ENCODE data around the gene FXYD7. TPM values are rescaled to one million over a fixed set of nuclear protein-coding genes. Genes with fewer than 3 reads are reported as not detected.

The FXYD7 gene
- total and polyA plus RNA-seq, 2 of the 13 experiments (the other 11 are each of a cell fraction or from before 2014, with no cell fraction given): 0.55 TPM; not detected in 1

DNA sequence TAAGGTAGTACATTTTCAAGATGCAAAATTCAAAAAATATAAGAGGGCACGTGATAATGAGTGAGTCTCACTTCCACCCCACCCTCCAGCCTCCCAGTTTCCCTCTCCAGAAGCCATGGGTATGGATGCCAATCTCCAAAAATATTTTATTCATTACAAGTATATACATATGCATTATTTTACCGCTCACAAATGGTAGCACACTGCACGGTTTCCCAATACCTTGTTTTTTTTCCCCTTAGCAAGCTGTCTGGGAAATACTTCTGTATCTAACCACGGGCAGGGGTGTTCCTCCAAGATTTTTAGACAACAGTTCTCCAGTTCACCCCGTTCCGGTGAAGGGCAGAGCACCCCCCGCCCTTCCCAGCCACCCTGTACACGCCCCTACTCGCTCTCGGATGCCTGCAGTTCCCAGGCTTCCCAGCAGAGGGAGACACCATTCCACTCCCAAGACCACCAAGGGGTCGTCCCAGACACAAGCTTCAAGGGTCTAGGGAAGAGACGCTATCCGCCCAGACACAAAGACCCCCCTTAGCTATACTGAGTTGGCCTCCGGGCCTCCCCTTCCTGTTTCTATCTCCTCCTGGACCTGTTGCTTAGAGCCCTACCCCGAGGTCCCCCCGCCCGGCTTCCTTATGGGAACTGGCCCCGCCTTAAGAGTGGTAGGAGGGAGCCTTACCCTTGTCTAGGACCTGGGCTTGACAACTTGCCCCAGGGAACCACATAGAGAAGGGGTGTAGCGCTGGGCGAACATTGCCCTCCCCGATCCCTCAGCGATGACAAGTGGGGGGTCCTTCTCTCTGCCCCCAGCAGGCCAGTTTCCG, 28.5 kb upstream of the FXYD7 start (continued):
- TF ChIP-seq, protein P1, sequence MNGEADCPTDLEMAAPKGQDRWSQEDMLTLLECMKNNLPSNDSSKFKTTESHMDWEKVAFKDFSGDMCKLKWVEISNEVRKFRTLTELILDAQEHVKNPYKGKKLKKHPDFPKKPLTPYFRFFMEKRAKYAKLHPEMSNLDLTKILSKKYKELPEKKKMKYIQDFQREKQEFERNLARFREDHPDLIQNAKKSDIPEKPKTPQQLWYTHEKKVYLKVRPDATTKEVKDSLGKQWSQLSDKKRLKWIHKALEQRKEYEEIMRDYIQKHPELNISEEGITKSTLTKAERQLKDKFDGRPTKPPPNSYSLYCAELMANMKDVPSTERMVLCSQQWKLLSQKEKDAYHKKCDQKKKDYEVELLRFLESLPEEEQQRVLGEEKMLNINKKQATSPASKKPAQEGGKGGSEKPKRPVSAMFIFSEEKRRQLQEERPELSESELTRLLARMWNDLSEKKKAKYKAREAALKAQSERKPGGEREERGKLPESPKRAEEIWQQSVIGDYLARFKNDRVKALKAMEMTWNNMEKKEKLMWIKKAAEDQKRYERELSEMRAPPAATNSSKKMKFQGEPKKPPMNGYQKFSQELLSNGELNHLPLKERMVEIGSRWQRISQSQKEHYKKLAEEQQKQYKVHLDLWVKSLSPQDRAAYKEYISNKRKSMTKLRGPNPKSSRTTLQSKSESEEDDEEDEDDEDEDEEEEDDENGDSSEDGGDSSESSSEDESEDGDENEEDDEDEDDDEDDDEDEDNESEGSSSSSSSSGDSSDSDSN (CRISPR knock-in tag; IDR thresholded peaks at IDR 0.05): no peak
- TF ChIP-seq, protein P2, sequence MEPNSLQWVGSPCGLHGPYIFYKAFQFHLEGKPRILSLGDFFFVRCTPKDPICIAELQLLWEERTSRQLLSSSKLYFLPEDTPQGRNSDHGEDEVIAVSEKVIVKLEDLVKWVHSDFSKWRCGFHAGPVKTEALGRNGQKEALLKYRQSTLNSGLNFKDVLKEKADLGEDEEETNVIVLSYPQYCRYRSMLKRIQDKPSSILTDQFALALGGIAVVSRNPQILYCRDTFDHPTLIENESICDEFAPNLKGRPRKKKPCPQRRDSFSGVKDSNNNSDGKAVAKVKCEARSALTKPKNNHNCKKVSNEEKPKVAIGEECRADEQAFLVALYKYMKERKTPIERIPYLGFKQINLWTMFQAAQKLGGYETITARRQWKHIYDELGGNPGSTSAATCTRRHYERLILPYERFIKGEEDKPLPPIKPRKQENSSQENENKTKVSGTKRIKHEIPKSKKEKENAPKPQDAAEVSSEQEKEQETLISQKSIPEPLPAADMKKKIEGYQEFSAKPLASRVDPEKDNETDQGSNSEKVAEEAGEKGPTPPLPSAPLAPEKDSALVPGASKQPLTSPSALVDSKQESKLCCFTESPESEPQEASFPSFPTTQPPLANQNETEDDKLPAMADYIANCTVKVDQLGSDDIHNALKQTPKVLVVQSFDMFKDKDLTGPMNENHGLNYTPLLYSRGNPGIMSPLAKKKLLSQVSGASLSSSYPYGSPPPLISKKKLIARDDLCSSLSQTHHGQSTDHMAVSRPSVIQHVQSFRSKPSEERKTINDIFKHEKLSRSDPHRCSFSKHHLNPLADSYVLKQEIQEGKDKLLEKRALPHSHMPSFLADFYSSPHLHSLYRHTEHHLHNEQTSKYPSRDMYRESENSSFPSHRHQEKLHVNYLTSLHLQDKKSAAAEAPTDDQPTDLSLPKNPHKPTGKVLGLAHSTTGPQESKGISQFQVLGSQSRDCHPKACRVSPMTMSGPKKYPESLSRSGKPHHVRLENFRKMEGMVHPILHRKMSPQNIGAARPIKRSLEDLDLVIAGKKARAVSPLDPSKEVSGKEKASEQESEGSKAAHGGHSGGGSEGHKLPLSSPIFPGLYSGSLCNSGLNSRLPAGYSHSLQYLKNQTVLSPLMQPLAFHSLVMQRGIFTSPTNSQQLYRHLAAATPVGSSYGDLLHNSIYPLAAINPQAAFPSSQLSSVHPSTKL (CRISPR knock-in tag; IDR thresholded peaks at IDR 0.05): 0 out of 2 replicates have a peak, but pooled peaks have one; percentile 23
- TF ChIP-seq ETV5 (CRISPR knock-in tag; IDR thresholded peaks at IDR 0.05; ENCODE audit: borderline replicate concordance): peak; percentile 22; the same call in 1 of the 2 replicates
- peak; percentile 98 for TF ChIP-seq ZBTB7A (CRISPR knock-in tag; IDR thresholded peaks at IDR 0.05)
- peak; percentile 99 for TF ChIP-seq ZBTB7B (CRISPR knock-in tag; IDR thresholded peaks at IDR 0.05)
- no peak for TF ChIP-seq ZNF557 (CRISPR knock-in tag; IDR thresholded peaks at IDR 0.05)
- no peak for TF ChIP-seq ZNF136 (CRISPR knock-in tag; IDR thresholded peaks at IDR 0.05; ENCODE audit: low read depth)
- TF ChIP-seq, protein P3, sequence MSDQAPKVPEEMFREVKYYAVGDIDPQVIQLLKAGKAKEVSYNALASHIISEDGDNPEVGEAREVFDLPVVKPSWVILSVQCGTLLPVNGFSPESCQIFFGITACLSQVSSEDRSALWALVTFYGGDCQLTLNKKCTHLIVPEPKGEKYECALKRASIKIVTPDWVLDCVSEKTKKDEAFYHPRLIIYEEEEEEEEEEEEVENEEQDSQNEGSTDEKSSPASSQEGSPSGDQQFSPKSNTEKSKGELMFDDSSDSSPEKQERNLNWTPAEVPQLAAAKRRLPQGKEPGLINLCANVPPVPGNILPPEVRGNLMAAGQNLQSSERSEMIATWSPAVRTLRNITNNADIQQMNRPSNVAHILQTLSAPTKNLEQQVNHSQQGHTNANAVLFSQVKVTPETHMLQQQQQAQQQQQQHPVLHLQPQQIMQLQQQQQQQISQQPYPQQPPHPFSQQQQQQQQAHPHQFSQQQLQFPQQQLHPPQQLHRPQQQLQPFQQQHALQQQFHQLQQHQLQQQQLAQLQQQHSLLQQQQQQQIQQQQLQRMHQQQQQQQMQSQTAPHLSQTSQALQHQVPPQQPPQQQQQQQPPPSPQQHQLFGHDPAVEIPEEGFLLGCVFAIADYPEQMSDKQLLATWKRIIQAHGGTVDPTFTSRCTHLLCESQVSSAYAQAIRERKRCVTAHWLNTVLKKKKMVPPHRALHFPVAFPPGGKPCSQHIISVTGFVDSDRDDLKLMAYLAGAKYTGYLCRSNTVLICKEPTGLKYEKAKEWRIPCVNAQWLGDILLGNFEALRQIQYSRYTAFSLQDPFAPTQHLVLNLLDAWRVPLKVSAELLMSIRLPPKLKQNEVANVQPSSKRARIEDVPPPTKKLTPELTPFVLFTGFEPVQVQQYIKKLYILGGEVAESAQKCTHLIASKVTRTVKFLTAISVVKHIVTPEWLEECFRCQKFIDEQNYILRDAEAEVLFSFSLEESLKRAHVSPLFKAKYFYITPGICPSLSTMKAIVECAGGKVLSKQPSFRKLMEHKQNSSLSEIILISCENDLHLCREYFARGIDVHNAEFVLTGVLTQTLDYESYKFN (CRISPR knock-in tag; conservative IDR thresholded peaks at IDR 0.05): 0 out of 2 replicates have a peak, but pooled peaks have one; percentile 21
- TF ChIP-seq STAG1 (CRISPR knock-in tag; IDR thresholded peaks at IDR 0.05): peak; percentile 84
- TF ChIP-seq ELF3 (CRISPR knock-in tag; IDR thresholded peaks at IDR 0.05): 0 out of 2 replicates have a peak, but pooled peaks have one; percentile 33
- TF ChIP-seq ATF7-NPFF (CRISPR knock-in tag; IDR thresholded peaks at IDR 0.05; ENCODE audit: low read depth): no peak
- TF ChIP-seq ZNF501 (CRISPR knock-in tag; IDR thresholded peaks at IDR 0.05): peak; percentile 66; the same call in 1 of the 2 replicates
- TF ChIP-seq, protein P4, sequence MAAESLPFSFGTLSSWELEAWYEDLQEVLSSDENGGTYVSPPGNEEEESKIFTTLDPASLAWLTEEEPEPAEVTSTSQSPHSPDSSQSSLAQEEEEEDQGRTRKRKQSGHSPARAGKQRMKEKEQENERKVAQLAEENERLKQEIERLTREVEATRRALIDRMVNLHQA (CRISPR knock-in tag; IDR thresholded peaks at IDR 0.05): no peak
- no peak for TF ChIP-seq ZNF782 (CRISPR knock-in tag; IDR thresholded peaks at IDR 0.05; ENCODE audit: borderline replicate concordance)
- TF ChIP-seq, protein P5, sequence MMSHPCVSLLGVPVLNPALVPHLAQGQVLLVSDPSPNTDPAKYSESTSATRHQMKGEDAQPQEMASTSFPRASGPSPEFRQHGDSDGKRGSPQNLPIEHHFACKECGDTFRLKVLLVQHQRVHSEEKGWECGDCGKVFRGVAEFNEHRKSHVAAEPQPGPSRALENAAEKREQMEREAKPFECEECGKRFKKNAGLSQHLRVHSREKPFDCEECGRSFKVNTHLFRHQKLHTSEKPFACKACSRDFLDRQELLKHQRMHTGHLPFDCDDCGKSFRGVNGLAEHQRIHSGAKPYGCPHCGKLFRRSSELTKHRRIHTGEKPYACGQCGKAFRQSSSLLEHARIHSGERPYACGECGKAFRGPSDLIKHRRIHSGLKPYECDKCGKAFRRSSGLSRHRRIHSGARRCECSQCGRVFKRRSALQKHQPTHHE (CRISPR knock-in tag; IDR thresholded peaks at IDR 0.05; ENCODE audit: borderline replicate concordance): no peak
- 0 out of 2 replicates have a peak, but pooled peaks have one; percentile 56 for TF ChIP-seq FOXC1 (CRISPR knock-in tag; IDR thresholded peaks at IDR 0.05; ENCODE audit: borderline replicate concordance)

Data from HepG2 (cell line).